HepG2 (cell line): Measurements from ENCODE around the gene CAVIN1. TPM values are rescaled to one million over a fixed set of nuclear protein-coding genes. Genes with fewer than 3 reads are reported as not detected.

Experiments
- BRF2 ChIP-seq: sonication (generic); formaldehyde crosslinking; IDR thresholded peaks from 2 replicates; pipeline ENCODE4 v1.8.1; 2022; ENCODE audit warnings: mild to moderate bottlenecking, missing genetic modification reagents
- CAMTA2 ChIP-seq: sonication (generic); formaldehyde crosslinking; IDR thresholded peaks from 2 replicates; pipeline ENCODE4 v1.4.0; 2020; ENCODE audit warnings: mild to moderate bottlenecking, missing genetic modification reagents, borderline replicate concordance
- CTCF ChIP-seq: sonication (generic); formaldehyde crosslinking; IDR thresholded peaks from 2 replicates; pipeline ENCODE4 v1.5.0; 2020; ENCODE audit warnings: mild to moderate bottlenecking, missing genetic modification reagents, moderate library complexity
- FOXO1 ChIP-seq: sonication (generic); formaldehyde crosslinking; IDR thresholded peaks from 2 replicates; pipeline ENCODE4 v1.4.0; 2020; ENCODE audit warnings: missing genetic modification reagents
- HINFP ChIP-seq: sonication (generic); formaldehyde crosslinking; IDR thresholded peaks from 2 replicates; pipeline ENCODE4 v1.4.0; 2020; ENCODE audit warnings: low read depth, mild to moderate bottlenecking, missing genetic modification reagents
- IRF1 ChIP-seq: sonication (generic); formaldehyde crosslinking; IDR thresholded peaks from 2 replicates; pipeline ENCODE4 v1.4.0; 2020; ENCODE audit warnings: low read depth, mild to moderate bottlenecking, missing genetic modification reagents
- IRX3 ChIP-seq: sonication (generic); formaldehyde crosslinking; IDR thresholded peaks from 2 replicates; pipeline ENCODE4 v1.8.1; 2023; ENCODE audit warnings: mild to moderate bottlenecking, low read depth, missing genetic modification reagents, borderline replicate concordance
- KAT2B ChIP-seq: fragments of 150-350 bp; IDR thresholded peaks from 2 replicates; pipeline ENCODE4 v1.6.1; 2014; ENCODE audit warnings: low read depth, low read length, borderline replicate concordance
- MLLT10 ChIP-seq: sonication (generic); formaldehyde crosslinking; IDR thresholded peaks from 2 replicates; pipeline ENCODE4 v1.4.0; 2020; ENCODE audit warnings: missing genetic modification reagents
- NR2F1 ChIP-seq, 2 experiments: fragments of 450-650 bp in 1 of 2; formaldehyde crosslinking in 1 of 2; IDR thresholded peaks; 2 replicates each; pipeline versions ENCODE4 v1.5.0 to v1.6.1; 2016 to 2020; ENCODE audit warnings: mild to moderate bottlenecking in 1 of 2, missing compliant biosample characterization in 1 of 2, missing genetic modification reagents in 1 of 2, moderate library complexity in 1 of 2
- ZNF180 ChIP-seq: sonication (generic); formaldehyde crosslinking; IDR thresholded peaks from 2 replicates; pipeline ENCODE4 v1.4.0; 2020; ENCODE audit warnings: low read depth, missing genetic modification reagents, borderline replicate concordance
- ZNF230 ChIP-seq: sonication (generic); formaldehyde crosslinking; IDR thresholded peaks from 2 replicates; pipeline ENCODE4 v1.4.0; 2020; ENCODE audit warnings: mild to moderate bottlenecking, missing genetic modification reagents
- ZNF503 ChIP-seq: sonication (generic); formaldehyde crosslinking; IDR thresholded peaks from 2 replicates; pipeline ENCODE4 v1.4.0; 2020; ENCODE audit warnings: missing genetic modification reagents
- ZNF710 ChIP-seq: sonication (generic); formaldehyde crosslinking; IDR thresholded peaks from 2 replicates; pipeline ENCODE4 v1.5.0; 2020; ENCODE audit warnings: mild to moderate bottlenecking, missing genetic modification reagents, borderline replicate concordance
- ZNF746 ChIP-seq: sonication (generic); formaldehyde crosslinking; IDR thresholded peaks from 2 replicates; pipeline ENCODE4 v1.8.0; 2022; ENCODE audit warnings: mild to moderate bottlenecking, missing genetic modification reagents
- polyA plus RNA-seq, 8 experiments: library from polyadenylated mRNA; depleted of rRNA in 3 of 8; stranded (reverse) in 7 of 8; unstranded in 1 of 8; fragments of >200 nt; fragmentation: Illumina TruSeq in 4 of 8; extraction: Trizol in 4 of 8; gene quantifications; 2 replicates each; pipeline versions ENCODE4 v1.2.1 to v1.2.3, GENCODE V29; 2011 to 2016; ENCODE audit warnings: low read depth in 4 of 8, missing spikeins in 1 of 8, mixed read lengths in 1 of 8; ENCODE audit not compliant: insufficient read depth in 1 of 8
- total RNA-seq, 5 experiments: library from RNA; depleted of rRNA; stranded (reverse); fragments of >200 nt; fragmentation: Illumina TruSeq; extraction: Trizol; gene quantifications; 2 replicates each; pipeline ENCODE4 v1.2.3, GENCODE V29; 2016; ENCODE audit warnings: low read depth in 1 of 5

The CAVIN1 gene
- total and polyA plus RNA-seq, 2 of the 13 experiments (the other 11 are each of a cell fraction or from before 2014, with no cell fraction given): 15.9 to 25.5 TPM

- TF ChIP-seq BRF2 (CRISPR knock-in tag) (no peak), ZNF710 (peak; percentile 81), FOXO1 (CRISPR knock-in tag) (peak; percentile 51; the same call in 1 of the 2 replicates), CAMTA2 (CRISPR knock-in tag) (no peak), ZNF180 (CRISPR knock-in tag) (no peak), MLLT10 (CRISPR knock-in tag) (no peak), IRX3 (CRISPR knock-in tag) (no peak), ZNF503 (CRISPR knock-in tag) (no peak), CTCF (CRISPR knock-in tag) (peak; percentile 90), KAT2B (no peak), HINFP (no peak), ZNF230 (CRISPR knock-in tag) (no peak), ZNF746 (CRISPR knock-in tag) (no peak), NR2F1 (CRISPR knock-in tag; IDR thresholded peaks at IDR 0.05) (no peak; a peak in 1 of 4 replicates), IRF1 (no peak)
Observed at GRCh38 chr17:42428141-42428944, 5.3 kb upstream of the CAVIN1 start (continued).
